Right lobe of liver (tissue), 6 donors: ENCODE data around the gene MYH10. TPM values are rescaled to one million over a fixed set of nuclear protein-coding genes. Genes with fewer than 3 reads are reported as not detected.

Experiments
- ATAC-seq, 4 donors: fragments of 200-7000 bp; cut with Tn5 transposase; one replicate each; pipeline ENCODE4 v1.9.1; 2020; ENCODE audit warnings: mild to moderate bottlenecking in 4 of 4, moderate library complexity in 4 of 4
- DNase-seq, 3 donors: peaks; one replicate each; pipeline ENCODE4 v3.0.0-alpha.2; 2020
- H3K27ac ChIP-seq, 3 donors: fragments of 200-600 bp; one replicate each; pipeline ENCODE4 v1.8.0; 2022
- H3K27me3 ChIP-seq, 2 donors: fragments of 200-600 bp; one replicate each; pipeline ENCODE4 v1.8.0; 2022
- H3K36me3 ChIP-seq, 4 donors: fragments of 200-600 bp; sonication (generic) in 1 of 4; one replicate each; pipeline versions ENCODE4 v1.5.1 to v1.8.0; 2017 to 2022; ENCODE audit warnings: control low read depth in 1 of 4
- H3K4me1 ChIP-seq, 4 donors: fragments of 200-600 bp; sonication (generic) in 1 of 4; one replicate each; pipeline versions ENCODE4 v1.5.1 to v1.8.0; 2017 to 2022; ENCODE audit warnings: control low read depth in 1 of 4
- H3K4me3 ChIP-seq, 3 donors: fragments of 200-600 bp; one replicate each; pipeline ENCODE4 v1.8.0; 2022
- H3K9me3 ChIP-seq, 4 donors: fragments of 200-600 bp; sonication (generic) in 1 of 4; one replicate each; pipeline versions ENCODE4 v1.5.1 to v1.8.0; 2017 to 2022; ENCODE audit warnings: control low read depth in 1 of 4
- POLR2A ChIP-seq: fragments of 450-650 bp; IDR thresholded peaks from one replicate; pipeline ENCODE4 v1.6.1; 2017; ENCODE audit warnings: antibody characterized with exemption, mild to moderate bottlenecking
- WGBS: methylation state at CpG from one replicate; pipeline ENCODE4 v1.1.6; 2018; ENCODE audit warnings: low coverage, low lambda C conversion rate; ENCODE audit not compliant: insufficient coverage; ENCODE audit errors: missing lambda C conversion rate; 5-methylcytosine and 5-hydroxymethylcytosine counted together
- intact Hi-C, 2 donors: fragments of 100-400 bp; cut with DNase I; formaldehyde crosslinking; loops; one replicate each; pipeline versions ENCODE4 v1.11.2 to v1.14.1; 2022
- total RNA-seq, 6 experiments: library from RNA; depleted of rRNA in 2 of 6; stranded (reverse); fragments of >200 nt in 2 of 6; fragmentation: NEBNext Ultra II Directional in 3 of 6; extraction: Animal tissue kit (Norgen Biotek cat#: 25700) in 3 of 6; gene quantifications; one replicate each; pipeline versions ENCODE4 v1.1.0 to v1.2.4, GENCODE V29; 2016 to 2023
- TF ChIP-seq, protein P1 (sequence below), 4 donors: fragments of 200-600 bp in 3 of 4; fragments of 450-650 bp in 1 of 4; IDR thresholded peaks; one replicate each; pipeline versions ENCODE4 v1.5.1 to v1.8.0; 2016 to 2022; ENCODE audit warnings: antibody characterized with exemption in 4 of 4, mild to moderate bottlenecking in 2 of 4
- donor health status: DM: no; HTN: yes; CAD: no.
- donor health status: DM: no; HTN: no; CAD: no.
- donor health status: DM: no; HTN: no; CAD: no.
- donor health status: DM: no; HTN: yes; CAD: no.
- donor health status: DM: no; HTN: yes; CAD: no.

MYH10 gene
- total RNA-seq, 6 experiments from 2014 or later, result 19.8 to 32.9 (median 24.3) TPM

DNA sequence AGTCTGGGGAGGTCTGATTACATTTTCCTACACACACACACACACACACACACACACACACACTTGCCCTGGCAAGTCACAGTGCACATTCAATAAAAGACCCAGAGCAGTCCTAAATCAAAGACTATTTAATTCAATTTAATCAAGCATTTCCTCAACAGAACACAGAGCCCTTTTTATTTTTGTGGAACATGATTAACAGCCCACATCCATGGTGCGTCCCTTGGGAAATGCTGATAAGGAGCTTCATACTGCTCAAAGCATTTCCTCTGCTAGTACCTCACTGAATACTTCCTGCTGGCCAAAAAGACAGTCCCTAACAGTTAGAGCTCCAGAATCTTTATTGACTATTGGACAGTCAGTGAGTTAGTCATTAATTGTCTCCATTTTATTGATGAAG is 43.1 kb upstream of the MYH10 start:
- H3K36me3 ChIP-seq, result no peaks in the 10 kb centered on the region
- ATAC-seq (peak; percentile 37 to 71 (median 61)), DNase-seq (no peak)
- no peak overlapping the region for H3K27ac ChIP-seq
- H3K4me3 ChIP-seq, result no peak overlapping the region
- 67% methylated on average over 1 of the region's 1 CpG for WGBS
- no peaks in the 10 kb centered on the region for H3K4me1 ChIP-seq
- H3K27me3 ChIP-seq, result no peaks in the 10 kb centered on the region
- intact Hi-C loops, result no loop called here
- no peak for TF ChIP-seq POLR2A
- TF ChIP-seq, protein P1, sequence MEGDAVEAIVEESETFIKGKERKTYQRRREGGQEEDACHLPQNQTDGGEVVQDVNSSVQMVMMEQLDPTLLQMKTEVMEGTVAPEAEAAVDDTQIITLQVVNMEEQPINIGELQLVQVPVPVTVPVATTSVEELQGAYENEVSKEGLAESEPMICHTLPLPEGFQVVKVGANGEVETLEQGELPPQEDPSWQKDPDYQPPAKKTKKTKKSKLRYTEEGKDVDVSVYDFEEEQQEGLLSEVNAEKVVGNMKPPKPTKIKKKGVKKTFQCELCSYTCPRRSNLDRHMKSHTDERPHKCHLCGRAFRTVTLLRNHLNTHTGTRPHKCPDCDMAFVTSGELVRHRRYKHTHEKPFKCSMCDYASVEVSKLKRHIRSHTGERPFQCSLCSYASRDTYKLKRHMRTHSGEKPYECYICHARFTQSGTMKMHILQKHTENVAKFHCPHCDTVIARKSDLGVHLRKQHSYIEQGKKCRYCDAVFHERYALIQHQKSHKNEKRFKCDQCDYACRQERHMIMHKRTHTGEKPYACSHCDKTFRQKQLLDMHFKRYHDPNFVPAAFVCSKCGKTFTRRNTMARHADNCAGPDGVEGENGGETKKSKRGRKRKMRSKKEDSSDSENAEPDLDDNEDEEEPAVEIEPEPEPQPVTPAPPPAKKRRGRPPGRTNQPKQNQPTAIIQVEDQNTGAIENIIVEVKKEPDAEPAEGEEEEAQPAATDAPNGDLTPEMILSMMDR (IDR thresholded peaks at IDR 0.05), result no peak
- no peaks in the 10 kb centered on the region for H3K9me3 ChIP-seq

DNA sequence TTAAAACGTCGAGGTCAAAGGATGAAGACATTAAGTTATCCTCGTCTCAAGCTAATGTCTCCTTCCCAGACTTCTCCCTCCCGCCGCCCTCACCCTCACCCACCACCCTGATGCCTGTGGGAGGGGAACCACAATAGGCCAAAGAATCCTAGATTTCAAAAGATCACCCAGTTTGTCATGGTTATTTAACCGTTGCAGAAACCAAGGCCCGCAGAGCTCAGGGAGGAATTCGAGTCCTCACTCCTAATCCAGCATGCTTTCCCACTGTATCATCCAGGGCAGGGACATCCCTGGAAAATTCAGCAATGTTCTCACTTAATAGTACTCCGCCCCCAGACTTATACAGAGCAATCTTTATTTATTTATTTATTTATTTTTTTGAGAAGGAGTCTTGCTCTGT is 41.8 kb upstream of the MYH10 start:
- H3K4me1 ChIP-seq, result no peaks in the 10 kb centered on the region
- intact Hi-C loops, result no loop called here
- H3K4me3 ChIP-seq, result no peak overlapping the region
- 83% methylated on average over 4 of the region's 9 CpGs for WGBS
- TF ChIP-seq POLR2A, result no peak
- TF ChIP-seq, protein P1 (IDR thresholded peaks at IDR 0.05), result no peak
- H3K9me3 ChIP-seq, result no peaks in the 10 kb centered on the region
- DNase-seq, result no peak
- ATAC-seq, result no peak
- no peak overlapping the region for H3K27ac ChIP-seq
- H3K36me3 ChIP-seq, result no peaks in the 10 kb centered on the region
- H3K27me3 ChIP-seq, result no peaks in the 10 kb centered on the region

DNA sequence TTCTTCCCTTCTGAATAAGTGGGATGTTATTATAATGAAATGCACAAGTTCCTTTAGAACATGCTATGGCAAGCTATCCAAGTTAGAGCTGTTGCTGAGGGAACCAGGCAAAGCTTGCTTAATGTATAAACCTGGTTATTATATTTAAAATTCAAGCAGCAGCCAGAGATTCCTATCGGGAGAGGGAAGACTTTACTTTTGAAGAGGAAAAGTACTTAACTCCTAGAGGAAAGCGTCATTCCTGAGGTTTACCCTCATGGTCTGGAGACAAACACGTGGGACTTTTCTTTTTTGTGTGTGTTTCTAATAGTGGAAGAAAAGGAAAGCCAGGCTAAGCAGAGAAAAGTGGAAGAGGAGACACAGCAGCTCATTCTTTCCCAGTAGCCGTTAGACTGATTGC is 39.9 kb upstream of the MYH10 start:
- no peaks in the 10 kb centered on the region for H3K27me3 ChIP-seq
- intact Hi-C loops, result no loop called here
- TF ChIP-seq POLR2A, result no peak
- TF ChIP-seq, protein P1 (IDR thresholded peaks at IDR 0.05), result no peak
- no peaks in the 10 kb centered on the region for H3K36me3 ChIP-seq
- WGBS, result 48% methylated on average over 4 of the region's 4 CpGs
- H3K27ac ChIP-seq, result no peak overlapping the region
- DNase-seq (no peak), ATAC-seq (no peak)
- H3K4me1 ChIP-seq, result no peaks in the 10 kb centered on the region
- H3K4me3 ChIP-seq, result no peak overlapping the region
- no peaks in the 10 kb centered on the region for H3K9me3 ChIP-seq

DNA sequence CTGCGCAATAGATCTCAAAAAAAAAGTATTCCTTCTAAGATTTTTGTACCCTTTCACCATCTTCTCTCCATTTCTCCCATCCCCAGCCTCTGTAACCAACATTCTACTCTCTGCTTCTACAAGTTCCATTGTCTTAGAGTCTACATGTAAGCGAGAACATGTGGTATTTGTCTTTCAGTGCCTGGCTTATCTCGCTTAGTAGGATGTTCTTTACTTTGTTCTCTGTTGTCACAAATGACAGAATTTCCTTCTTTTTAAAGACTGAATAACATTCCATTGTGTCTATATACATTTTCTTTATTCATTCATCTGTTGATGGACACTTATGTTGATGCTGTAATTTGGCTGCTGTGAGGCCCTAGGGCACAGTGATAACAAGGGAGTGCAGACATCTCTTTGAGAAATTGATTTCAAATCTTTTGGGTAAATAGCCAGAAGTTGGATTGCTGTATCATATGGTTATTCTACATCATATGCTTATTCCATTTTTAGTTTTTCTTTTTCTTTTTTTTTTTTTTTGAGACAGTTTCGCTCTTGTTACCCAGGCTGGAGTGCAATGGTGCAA is 37.7 kb upstream of the MYH10 start:
- Histone ChIP-seq H3K4me1 (no peaks in the 10 kb centered on the region), H3K9me3 (no peaks in the 10 kb centered on the region), H3K27ac (no peak overlapping the region), H3K36me3 (no peaks in the 10 kb centered on the region), H3K27me3 (no peaks in the 10 kb centered on the region), H3K4me3 (no peak overlapping the region)
- ATAC-seq, result no peak
- intact Hi-C loops, result no loop called here
- WGBS, result 89% methylated on average over 4 of the region's 4 CpGs
- DNase-seq, result no peak
- TF ChIP-seq, protein P1 (IDR thresholded peaks at IDR 0.05), result no peak
- no peak for TF ChIP-seq POLR2A

DNA sequence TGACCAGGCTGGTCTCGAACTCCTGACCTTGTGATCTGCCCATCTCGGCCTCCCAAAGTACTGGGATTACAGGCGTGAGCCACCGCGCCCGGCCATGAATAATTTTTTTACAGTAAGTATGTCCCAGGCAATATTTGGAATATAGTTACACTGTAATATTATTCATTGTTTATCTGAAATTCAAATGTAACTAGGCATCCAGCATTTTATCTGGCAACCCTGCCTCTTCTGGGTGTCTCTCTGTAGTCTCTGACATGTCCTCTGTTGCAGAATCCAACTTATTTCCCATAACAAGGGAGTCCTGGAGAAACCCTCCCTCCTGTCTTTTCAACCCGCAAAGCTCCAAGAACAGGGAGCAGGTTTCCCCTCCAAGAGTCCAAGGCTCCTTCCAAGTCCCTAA is 36.9 kb upstream of the MYH10 start:
- H3K4me1 ChIP-seq, result no peaks in the 10 kb centered on the region
- no peak for DNase-seq
- no peak overlapping the region for H3K27ac ChIP-seq
- ATAC-seq, result no peak
- TF ChIP-seq POLR2A, result no peak
- TF ChIP-seq, protein P1 (IDR thresholded peaks at IDR 0.05), result no peak
- H3K36me3 ChIP-seq, result no peaks in the 10 kb centered on the region
- intact Hi-C loops, result no loop called here
- no peak overlapping the region for H3K4me3 ChIP-seq
- no peaks in the 10 kb centered on the region for H3K27me3 ChIP-seq
- 73% methylated on average over 7 of the region's 7 CpGs for WGBS
- H3K9me3 ChIP-seq, result no peaks in the 10 kb centered on the region
